ENCODE data around the gene RHOF.

DNA sequence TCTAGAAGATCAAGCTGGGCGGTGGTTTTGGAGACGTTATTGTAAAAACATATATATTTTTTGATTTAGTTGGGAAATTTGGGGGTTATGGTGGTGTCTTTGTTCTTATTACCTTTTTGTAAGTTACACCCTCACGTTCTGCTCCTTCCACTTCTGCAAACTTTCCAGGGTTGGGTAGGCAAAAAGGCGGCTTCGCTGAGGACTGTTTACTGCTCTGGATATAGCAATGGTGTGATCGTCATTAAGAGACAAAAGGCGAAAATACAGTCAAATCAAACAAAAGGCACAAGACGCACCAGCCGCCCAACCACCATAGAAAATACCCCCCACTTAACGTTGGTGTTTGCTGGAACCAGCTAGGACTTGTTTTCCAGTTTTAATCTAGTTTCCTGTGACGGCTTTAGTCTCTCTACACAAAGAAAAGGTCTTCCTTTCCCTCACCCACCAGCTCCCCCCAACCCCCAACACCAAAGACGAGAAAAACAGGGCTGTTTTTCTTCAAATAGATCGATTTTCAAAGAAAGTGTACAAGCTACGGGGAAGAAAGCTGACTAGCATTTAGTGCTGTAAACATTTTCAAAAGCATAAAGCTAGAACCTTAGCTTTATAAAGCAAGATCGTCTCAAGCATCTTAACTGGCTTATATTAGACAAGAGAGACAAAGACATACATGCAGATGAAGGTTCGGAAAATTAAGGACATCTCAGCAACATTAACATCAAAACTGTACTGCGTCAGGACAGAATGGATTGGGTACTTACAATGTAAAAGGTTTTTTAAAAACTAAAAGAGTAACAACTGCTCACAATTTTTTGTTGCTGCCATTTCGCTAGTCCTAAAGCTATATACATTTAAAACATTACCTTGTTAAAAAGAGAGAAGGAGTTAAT, 8.4 kb upstream of the RHOF start:
- TF ChIP-seq, protein P1, sequence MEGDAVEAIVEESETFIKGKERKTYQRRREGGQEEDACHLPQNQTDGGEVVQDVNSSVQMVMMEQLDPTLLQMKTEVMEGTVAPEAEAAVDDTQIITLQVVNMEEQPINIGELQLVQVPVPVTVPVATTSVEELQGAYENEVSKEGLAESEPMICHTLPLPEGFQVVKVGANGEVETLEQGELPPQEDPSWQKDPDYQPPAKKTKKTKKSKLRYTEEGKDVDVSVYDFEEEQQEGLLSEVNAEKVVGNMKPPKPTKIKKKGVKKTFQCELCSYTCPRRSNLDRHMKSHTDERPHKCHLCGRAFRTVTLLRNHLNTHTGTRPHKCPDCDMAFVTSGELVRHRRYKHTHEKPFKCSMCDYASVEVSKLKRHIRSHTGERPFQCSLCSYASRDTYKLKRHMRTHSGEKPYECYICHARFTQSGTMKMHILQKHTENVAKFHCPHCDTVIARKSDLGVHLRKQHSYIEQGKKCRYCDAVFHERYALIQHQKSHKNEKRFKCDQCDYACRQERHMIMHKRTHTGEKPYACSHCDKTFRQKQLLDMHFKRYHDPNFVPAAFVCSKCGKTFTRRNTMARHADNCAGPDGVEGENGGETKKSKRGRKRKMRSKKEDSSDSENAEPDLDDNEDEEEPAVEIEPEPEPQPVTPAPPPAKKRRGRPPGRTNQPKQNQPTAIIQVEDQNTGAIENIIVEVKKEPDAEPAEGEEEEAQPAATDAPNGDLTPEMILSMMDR (IDR thresholded peaks at IDR 0.05; ENCODE audit: low read length), result no peak
- TF ChIP-seq EZH2 (IDR thresholded peaks at IDR 0.05; ENCODE audit: borderline replicate concordance, low read length), result no peak

Data from OCI-LY1 (cell line).